ENCODE measurements around the gene GSDME.

GRCh38 chr7:24798261-24798660 is 41.0 kb upstream of the GSDME start:
- TF ChIP-seq REST (IDR thresholded peaks at IDR 0.05; ENCODE audit: low read depth) (no peak), EP300 (IDR thresholded peaks at IDR 0.05; ENCODE audit: borderline replicate concordance) (no peak), MAX (IDR thresholded peaks at IDR 0.05) (no peak), EGR1 (IDR thresholded peaks at IDR 0.05) (no peak), CREB1 (IDR thresholded peaks at IDR 0.05; ENCODE audit: low read depth) (no peak), TEAD4 (IDR thresholded peaks at IDR 0.05) (no peak), TAF1 (IDR thresholded peaks at IDR 0.05; ENCODE audit: low read depth) (no peak), CEBPB (IDR thresholded peaks at IDR 0.05) (no peak), ZBTB7A (IDR thresholded peaks at IDR 0.05; ENCODE audit: low read depth) (no peak), FOXM1 (IDR thresholded peaks at IDR 0.05; ENCODE audit: borderline replicate concordance, low read depth) (no peak), YY1 (IDR thresholded peaks at IDR 0.05; ENCODE audit: low read depth) (no peak), NFIC (IDR thresholded peaks at IDR 0.05) (no peak), RAD21 (IDR thresholded peaks at IDR 0.05; ENCODE audit: low read depth) (no peak)

All from Ishikawa (cell line).